ENCODE results near the gene MOSMO. TPM values are rescaled to one million over a fixed set of nuclear protein-coding genes. Genes with fewer than 3 reads are reported as not detected.

Gene MOSMO
- total and polyA plus RNA-seq, 9 of the 15 experiments (the other 6 are each of a cell fraction or from before 2014, with no cell fraction given): 1.9 to 13.3 (median 7.7) TPM

- TF ChIP-seq IFI16 (CRISPR knock-in tag; IDR thresholded peaks at IDR 0.05) (no peak), NUFIP1 (IDR thresholded peaks at IDR 0.05; ENCODE audit: partially characterized antibody) (no peak), SRSF1 (IDR thresholded peaks at IDR 0.05; ENCODE audit: low read depth, low read length) (no peak), ZBTB9 (CRISPR knock-in tag; IDR thresholded peaks at IDR 0.05) (no peak), ZNF347 (CRISPR knock-in tag; IDR thresholded peaks at IDR 0.05; ENCODE audit: low read depth) (no peak), GMEB1 (CRISPR knock-in tag; IDR thresholded peaks at IDR 0.05) (peak; percentile 31; the same call in 1 of the 2 replicates), ZNF780A (CRISPR knock-in tag; IDR thresholded peaks at IDR 0.05) (no peak), ZNF695 (CRISPR knock-in tag; IDR thresholded peaks at IDR 0.05) (no peak), RBM17 (IDR thresholded peaks at IDR 0.05; ENCODE audit: borderline replicate concordance, low read depth, low read length) (no peak), ZNF165 (CRISPR knock-in tag; IDR thresholded peaks at IDR 0.05; ENCODE audit: borderline replicate concordance) (no peak), GATAD2B (IDR thresholded peaks at IDR 0.05; ENCODE audit: borderline replicate concordance) (0 out of 2 replicates have a peak, but pooled peaks have one; percentile 22), PBX2 (CRISPR knock-in tag; IDR thresholded peaks at IDR 0.05; ENCODE audit: low read depth) (no peak), PBX2 (tag; conservative IDR thresholded peaks at IDR 0.05; ENCODE audit: low read depth) (0 out of 2 replicates have a peak, but pooled peaks have one; percentile 8), NFIC (IDR thresholded peaks at IDR 0.05) (peak; percentile 90), GTF2A2 (tag; IDR thresholded peaks at IDR 0.05) (no peak), ZKSCAN8 (CRISPR knock-in tag; IDR thresholded peaks at IDR 0.05) (no peak), ZBTB8A (IDR thresholded peaks at IDR 0.05; ENCODE audit: partially characterized antibody) (no peak), STAT6 (CRISPR knock-in tag; IDR thresholded peaks at IDR 0.05) (no peak), FOXA3 (CRISPR knock-in tag; conservative IDR thresholded peaks at IDR 0.05 in 1 of 2, IDR thresholded peaks at IDR 0.05 in 1 of 2) (no peak), MIER1 (IDR thresholded peaks at IDR 0.05; ENCODE audit: low read depth) (peak; percentile 83), KLF1 (tag; IDR thresholded peaks at IDR 0.05) (0 out of 2 replicates have a peak, but pooled peaks have one; percentile 31)
Measured at GRCh38 chr16:22007509-22008214, at the start of gene MOSMO (continued).
